Activated CD4-positive, alpha-beta T cell treated with anti-CD3 and anti-CD28 coated beads for 24 hours (primary cell): ENCODE results near the gene KCNH6.

Source experiments
- DNase-seq, 2 donors: peaks; one replicate each; pipeline ENCODE4 v3.0.0-alpha.2; 2020; ENCODE audit warnings: low read depth in 2 of 2

Gene KCNH6, protein sequence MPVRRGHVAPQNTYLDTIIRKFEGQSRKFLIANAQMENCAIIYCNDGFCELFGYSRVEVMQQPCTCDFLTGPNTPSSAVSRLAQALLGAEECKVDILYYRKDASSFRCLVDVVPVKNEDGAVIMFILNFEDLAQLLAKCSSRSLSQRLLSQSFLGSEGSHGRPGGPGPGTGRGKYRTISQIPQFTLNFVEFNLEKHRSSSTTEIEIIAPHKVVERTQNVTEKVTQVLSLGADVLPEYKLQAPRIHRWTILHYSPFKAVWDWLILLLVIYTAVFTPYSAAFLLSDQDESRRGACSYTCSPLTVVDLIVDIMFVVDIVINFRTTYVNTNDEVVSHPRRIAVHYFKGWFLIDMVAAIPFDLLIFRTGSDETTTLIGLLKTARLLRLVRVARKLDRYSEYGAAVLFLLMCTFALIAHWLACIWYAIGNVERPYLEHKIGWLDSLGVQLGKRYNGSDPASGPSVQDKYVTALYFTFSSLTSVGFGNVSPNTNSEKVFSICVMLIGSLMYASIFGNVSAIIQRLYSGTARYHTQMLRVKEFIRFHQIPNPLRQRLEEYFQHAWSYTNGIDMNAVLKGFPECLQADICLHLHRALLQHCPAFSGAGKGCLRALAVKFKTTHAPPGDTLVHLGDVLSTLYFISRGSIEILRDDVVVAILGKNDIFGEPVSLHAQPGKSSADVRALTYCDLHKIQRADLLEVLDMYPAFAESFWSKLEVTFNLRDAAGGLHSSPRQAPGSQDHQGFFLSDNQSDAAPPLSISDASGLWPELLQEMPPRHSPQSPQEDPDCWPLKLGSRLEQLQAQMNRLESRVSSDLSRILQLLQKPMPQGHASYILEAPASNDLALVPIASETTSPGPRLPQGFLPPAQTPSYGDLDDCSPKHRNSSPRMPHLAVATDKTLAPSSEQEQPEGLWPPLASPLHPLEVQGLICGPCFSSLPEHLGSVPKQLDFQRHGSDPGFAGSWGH

DNA sequence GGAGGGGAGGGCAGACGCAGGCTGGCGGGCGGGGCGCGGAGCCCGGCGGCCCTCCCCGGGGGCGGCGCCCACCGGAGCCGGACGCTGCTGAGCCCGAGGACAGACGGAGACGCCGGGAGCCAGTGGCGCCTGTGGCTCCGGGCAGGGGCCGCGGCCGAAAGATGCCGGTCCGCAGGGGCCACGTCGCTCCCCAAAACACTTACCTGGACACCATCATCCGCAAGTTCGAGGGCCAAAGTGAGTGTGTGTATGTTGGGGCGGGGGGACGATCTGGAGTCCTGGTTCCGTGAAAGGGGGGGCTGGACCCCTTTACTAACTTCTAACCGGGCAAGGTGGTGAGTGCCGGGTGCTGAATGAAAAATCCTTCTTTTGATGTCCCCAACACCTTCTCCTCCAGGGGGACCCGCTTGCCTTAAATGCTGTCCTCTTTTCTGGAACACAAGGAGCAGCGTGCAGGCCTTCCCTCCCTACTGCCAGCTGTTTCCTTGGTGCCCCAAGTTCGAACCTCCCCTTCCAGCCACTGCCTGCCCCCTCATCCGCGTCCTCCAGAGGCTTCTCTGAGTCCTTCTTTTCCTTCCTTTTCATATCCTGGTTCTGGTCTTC is at the start of gene KCNH6:
KCNH6 (plus strand) TSS at position 106 of the 603 bp plus-strand sequence; CDS start at position 162, 56 bp downstream.
- no peak for DNase-seq

DNA sequence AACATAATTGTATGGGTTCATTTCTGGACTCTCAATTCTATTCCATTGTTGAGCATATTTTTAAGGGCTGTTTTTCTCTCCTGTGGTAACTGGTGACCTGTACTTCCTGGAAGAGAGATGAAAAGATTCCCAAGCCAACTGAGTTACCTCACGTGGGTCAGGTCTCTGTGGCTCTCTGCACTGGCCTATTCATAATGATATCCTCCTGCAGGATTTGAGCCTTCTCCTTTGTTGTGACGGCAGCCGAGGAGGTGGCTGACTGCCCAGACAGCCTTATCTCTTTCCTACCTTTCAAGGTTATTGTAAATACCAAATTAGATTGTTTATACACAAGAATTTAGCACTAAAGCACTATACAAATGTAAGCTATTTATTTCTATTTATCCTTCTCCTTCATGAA is 49.0 kb upstream of the KCNH6 start:
- DNase-seq, result no peak

DNA sequence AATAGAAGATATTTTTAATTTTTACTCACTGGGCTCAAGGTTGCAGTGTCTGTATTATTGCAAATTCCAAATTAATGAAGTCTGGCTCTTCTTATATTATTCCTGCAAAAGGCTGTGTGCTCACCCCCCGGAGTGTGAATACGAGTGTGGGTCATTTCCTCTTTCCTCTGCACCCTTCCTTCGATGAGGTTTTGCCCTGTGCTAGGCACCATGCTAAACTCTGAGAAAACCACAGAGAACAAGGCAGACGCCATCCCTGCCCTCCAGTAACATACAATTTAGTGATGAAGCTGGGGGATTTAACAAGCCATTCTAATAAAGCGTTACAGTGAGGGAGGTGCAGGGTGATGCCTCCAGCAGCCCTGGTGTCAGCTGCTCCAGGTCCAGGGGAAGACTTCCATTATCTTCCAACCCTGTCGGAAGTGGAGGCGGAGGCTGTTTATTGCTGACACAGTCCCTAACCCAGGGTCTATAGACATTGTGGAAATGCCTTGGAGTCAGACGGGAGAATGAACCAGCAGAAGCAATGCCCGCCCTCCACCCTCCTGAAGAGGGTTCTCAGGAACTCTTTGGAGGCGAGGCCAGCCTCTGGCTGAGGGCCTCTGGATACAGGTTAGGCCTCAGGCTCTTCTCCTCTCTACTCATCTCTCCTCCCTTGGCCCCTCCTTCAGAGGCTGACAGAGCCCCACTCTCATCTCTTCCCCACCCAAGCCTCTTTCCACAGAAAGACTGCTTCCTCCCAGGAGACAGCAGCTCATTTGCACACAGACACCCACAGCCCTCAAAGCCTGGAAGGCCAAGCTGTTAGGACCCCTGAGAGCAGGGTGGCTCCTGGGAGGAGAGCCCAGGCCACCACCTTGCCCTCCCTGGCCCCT is 48.3 kb upstream of the KCNH6 start:
- no peak for DNase-seq

DNA sequence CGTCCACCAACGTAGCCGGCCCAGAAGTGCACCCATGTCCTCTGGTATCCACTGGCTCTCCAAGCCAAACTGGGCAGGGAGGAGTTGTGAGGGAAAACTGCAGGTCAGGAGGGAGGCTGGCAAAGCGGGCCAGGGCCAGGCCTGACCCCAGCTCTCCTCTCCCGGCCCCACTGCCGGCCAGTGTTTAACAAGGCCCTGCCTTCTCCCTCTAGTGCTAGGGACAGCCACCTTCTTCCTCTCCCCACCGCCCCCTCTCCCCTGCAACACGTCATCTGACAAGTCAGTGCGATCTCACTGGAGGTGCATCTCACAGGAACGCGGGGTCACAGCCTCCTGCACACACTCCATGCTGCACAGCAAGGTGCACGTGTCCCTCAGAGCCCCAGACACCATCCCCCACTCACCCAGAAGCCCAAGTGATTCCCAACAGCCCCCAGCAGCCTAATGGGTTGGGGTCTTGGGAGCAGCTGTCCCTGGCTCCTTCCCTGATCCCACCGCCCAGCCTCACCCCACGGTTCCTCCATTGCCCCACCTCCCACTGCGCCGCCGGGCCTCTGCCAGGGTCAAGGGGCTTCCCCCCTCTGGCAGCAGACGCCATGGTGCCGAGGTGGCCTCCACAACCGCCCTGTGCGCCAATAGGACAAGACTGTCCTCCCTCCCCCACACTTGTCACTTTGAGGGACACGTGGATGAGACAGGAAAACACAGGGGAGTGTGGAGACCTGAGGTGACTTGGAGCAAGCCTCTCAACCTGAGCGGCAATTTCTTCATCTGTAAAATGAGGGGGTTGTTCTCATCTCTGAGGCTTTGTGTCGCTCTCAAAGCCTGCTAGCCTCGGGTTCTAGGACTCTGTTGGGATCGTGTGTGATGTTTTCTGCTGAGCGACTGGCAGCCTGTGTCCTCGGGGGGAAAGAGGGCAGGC is 47.4 kb upstream of the KCNH6 start:
- no peak for DNase-seq

DNA sequence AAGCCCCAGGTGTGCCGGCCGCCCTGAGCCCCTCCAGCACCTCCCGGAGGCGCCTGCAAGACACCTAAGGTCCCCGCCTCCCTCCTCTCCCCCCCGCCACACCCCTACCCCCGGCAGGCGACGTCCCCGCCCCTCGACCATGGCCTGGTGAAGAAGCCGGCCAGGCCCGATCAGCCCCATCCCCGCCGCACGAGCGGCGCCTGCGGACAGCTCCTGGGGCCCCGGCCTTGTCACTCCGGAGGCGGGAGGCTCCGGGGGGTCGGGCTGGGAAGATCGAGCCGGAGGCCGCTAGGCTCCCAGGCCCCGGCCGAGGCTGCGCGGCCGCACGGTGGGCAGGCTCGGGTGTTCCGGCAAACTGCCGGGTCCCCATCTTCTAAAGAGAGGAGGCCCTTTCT is 46.7 kb upstream of the KCNH6 start:
- DNase-seq, result no peak

DNA sequence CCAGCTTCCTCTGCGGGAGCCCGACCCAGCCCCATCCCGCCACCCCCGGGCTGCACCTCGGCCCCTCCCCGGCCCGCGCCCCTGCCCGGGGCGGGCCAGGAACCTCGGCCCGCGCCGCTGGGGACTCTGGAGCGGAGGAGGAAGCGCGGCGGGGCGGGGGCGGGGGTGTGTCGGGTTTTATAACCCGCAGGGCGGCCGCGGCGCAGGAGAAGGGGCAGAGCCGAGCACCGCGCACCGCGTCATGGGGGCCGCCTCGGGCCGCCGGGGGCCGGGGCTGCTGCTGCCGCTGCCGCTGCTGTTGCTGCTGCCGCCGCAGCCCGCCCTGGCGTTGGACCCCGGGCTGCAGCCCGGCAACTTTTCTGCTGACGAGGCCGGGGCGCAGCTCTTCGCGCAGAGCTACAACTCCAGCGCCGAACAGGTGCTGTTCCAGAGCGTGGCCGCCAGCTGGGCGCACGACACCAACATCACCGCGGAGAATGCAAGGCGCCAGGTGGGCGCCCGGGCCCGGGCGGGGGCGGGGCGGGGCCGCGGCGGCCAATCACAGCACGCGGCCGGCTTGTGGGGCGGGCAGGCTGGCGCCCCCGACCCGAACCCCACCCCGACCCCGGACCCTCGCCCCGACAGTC is 46.2 kb upstream of the KCNH6 start, which contains the start of gene ACE:
ACE (plus strand) TSS at position 208 of the 626 bp plus-strand sequence; CDS start at position 242, 34 bp downstream.
- peak in 1 of 2 donors; percentile 6 for DNase-seq

DNA sequence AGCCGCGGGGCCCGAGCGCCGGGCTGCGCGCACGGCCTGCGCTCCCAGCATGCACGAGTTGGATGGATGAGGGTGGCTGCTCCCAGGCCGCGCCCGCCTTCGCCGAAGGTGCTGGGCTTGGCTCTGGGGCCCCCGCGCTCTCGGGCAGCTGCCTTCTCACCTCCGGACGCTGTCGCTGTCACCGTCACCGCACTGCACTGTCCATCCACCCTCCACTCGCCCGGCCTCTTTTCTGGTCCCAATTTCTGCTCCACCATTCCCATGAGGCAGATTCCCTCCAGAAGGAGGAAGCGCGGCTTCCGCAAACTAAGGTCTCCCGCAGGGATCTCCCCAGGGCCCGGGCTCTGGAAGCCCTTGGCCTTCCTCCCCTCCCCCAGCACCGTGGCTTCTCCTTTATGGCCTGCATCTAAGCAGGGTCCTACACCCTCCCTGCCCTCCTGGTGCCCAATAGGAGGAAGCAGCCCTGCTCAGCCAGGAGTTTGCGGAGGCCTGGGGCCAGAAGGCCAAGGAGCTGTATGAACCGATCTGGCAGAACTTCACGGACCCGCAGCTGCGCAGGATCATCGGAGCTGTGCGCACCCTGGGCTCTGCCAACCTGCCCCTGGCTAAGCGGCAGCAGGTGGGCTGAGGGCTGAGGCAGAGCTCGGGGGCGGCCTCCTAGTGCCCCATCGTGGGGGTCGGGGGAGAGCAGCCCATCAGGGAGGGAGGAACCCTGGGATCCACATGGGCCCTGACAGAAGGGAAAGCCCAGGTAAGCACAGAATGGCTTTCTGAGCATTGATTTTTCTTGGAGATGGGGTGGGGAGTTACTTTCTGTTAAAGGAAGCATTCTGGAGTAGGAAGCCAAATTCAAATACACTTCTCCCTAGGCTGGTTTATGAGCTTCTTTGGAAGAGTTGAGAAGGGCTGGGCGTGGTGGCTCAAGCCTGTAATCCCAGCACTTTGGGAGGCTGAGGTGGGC is 45.4 kb upstream of the KCNH6 start:
- DNase-seq, result no peak

DNA sequence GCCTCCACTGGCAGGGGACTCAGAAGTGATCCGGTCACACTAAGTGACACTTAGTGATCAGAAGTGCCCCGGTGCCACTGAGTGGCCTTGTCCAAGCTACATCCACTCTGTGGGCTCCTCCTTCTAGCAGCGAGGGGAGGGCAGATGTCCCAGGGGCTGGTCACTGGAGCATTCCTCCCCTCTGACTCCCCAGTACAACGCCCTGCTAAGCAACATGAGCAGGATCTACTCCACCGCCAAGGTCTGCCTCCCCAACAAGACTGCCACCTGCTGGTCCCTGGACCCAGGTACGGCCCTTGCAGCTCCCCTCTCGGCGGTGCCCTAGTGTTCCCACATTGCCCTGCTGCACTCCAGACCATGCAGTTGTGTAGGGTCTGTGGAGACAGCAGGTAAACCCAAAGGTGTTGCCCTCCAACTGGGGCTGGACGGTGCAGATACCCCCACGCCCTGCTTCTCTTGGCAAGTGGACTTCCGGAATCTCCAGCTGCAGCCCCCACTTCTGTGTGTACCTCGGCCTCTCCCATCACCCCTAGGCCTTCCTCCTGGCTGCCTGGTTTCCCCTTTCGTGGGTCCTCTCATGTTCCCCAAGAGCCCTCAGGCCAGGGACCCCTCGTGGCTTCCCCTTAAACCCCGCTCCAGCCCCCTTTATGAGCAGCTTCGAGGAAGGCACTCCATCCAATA is 44.2 kb upstream of the KCNH6 start:
- DNase-seq, result peak; percentile 51 to 67

DNA sequence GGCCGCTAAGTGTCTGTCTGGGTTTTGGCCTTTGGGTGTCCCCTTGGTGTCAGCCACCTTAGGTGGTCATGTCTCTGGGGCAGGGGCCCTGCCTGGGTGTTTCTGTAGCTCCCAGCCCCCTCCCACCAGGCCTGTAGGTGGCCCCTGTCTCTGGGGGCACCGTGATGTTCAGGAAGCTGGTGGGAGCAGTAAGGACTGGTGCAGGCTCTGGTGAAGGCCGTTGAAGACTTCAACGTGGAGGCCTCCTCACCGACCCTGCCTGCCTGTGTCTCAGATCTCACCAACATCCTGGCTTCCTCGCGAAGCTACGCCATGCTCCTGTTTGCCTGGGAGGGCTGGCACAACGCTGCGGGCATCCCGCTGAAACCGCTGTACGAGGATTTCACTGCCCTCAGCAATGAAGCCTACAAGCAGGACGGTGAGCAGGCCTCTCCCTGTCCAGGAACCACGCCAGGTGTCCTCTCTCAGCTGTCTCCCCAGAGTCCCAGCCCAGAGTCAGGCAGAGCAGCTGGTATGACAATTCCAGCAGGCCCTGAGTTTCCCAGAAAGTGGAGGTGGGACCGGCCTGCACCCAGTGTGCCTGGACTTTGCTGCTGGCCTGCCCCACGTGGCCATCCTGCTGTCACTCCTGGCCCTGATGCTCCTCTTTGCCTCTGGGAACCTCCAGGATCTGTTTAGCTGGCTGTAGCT is 43.5 kb upstream of the KCNH6 start:
- DNase-seq, result no peak

DNA sequence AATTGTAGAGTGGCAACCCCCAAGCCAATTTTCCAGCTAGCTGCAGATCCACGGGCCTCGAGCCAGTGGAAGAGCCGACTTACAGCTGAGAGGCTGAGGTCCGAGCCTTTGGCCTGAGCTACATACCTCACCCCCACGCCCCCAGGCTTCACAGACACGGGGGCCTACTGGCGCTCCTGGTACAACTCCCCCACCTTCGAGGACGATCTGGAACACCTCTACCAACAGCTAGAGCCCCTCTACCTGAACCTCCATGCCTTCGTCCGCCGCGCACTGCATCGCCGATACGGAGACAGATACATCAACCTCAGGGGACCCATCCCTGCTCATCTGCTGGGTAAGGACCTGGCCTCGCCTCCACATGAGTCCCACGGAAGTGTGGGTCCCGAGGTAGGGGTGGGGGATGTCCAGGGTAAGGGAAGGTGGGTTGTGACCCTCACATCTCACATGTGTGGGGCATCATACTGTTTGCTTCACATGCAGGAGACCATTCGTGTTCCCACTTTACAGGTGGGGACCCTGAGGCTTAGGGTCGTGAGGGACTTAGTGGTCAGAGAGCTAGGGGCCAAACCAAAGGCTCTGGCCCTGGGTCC is 42.9 kb upstream of the KCNH6 start:
- no peak for DNase-seq

DNA sequence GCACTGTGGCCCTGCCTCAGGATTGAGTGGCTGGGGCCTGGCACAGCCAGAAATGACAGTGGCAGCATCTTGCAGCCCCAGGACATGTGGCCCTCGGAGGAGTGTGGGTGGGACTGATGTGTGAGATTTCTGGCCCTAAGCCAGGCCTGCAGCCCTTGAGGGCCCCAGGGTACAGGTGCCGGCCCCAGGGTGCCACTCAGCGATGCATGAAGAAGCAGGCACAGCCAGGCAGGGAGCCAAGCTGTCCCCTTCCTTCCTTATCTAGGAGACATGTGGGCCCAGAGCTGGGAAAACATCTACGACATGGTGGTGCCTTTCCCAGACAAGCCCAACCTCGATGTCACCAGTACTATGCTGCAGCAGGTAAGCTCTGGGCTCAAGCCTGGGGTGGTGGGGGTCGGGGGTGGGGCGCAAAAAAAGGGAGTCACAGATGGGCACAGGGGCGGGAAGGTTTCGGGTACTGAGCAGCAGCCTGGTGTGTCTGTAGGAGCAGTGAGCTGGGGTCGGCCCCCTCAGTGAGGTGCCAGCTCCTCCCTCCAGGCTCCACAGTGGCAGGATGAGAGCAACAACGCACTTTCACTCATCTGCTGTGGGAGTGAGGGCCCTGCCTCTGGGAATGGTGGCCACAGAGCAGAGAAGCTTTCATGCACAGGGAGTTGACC is 42.2 kb upstream of the KCNH6 start:
- no peak for DNase-seq

DNA sequence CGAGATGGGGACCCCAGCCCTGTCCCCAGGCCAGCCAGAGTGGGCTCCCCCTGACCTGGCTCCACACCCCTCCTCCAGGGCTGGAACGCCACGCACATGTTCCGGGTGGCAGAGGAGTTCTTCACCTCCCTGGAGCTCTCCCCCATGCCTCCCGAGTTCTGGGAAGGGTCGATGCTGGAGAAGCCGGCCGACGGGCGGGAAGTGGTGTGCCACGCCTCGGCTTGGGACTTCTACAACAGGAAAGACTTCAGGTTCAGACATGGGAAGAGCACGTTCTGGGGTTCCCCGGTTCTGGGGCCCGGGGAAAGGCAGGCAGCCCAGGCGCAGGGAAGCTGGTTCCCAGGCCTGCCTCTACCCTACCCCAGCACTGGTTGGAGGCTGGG is 41.7 kb upstream of the KCNH6 start:
- DNase-seq, result no peak

DNA sequence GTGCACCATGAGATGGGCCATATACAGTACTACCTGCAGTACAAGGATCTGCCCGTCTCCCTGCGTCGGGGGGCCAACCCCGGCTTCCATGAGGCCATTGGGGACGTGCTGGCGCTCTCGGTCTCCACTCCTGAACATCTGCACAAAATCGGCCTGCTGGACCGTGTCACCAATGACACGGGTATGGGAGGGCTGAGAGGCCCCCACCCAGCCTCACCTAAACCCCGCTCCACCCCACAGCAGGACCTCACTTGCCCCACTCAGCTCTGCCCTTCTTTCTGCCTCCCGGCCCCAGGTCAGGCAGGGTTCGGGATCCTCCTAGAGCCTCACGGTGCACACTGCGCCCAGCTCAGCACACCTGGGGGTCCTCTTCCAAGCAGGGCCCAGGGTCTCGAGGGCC is 40.6 kb upstream of the KCNH6 start:
- no peak for DNase-seq

DNA sequence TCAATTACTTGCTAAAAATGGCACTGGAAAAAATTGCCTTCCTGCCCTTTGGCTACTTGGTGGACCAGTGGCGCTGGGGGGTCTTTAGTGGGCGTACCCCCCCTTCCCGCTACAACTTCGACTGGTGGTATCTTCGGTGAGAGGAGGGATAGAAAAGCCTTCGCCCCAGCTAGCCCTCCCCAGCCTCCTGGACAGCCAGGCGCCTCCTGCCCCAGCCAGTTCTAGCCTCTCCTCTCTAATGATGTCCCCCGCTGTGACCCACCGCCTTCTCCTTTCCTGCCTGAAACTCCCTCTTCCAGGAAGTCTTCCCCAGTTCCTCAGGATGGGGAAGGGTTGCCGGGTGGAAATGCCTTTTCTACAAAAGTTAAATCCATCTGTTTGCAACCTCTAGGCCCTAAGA is 40.1 kb upstream of the KCNH6 start:
- no peak for DNase-seq

DNA sequence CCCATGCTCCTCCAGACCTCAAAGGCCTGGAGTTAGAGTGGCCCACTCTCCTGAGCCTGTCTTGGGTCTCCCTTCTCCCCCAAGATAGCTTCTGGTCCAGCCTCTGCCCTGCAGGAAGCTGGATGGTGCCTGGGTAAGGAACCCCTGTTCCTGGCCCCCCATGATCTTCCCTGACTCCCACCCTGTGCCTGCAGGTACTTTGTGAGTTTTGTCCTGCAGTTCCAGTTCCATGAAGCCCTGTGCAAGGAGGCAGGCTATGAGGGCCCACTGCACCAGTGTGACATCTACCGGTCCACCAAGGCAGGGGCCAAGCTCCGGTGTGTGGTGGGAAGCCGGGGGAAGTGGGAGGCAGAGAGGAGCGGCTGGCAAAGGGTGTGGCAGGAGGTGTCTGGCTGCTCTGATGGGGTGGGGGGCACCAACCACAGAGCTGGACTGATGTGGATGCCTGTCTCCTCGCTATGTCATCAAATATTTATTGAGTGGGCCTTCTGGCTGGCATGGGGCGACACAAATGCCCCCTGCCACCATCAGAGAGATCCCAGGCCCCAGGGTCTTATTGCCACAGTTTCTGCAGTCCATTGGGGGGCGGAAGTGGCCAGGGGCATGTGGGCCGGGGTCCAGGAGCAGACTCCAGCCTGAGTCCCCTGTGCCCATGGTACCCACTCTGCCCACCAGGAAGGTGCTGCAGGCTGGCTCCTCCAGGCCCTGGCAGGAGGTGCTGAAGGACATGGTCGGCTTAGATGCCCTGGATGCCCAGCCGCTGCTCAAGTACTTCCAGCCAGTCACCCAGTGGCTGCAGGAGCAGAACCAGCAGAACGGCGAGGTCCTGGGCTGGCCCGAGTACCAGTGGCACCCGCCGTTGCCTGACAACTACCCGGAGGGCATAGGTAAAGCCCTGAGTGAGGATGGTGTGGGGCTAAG is 39.2 kb upstream of the KCNH6 start:
- DNase-seq, result no peak
